GM12875 (cell line): Measurements from ENCODE around the gene KRT23.

ENCODE experiments used
- H3K4me3 ChIP-seq: one replicate; pipeline ENCODE4 v1.5.1; 2011; ENCODE audit warnings: low read depth, low read length, control low read depth
- CTCF ChIP-seq: IDR thresholded peaks from 2 replicates; pipeline ENCODE4 v1.5.1; 2011; ENCODE audit warnings: low read depth, mild to moderate bottlenecking, control low read depth, inconsistent platforms, low read length, moderate library complexity, borderline replicate concordance; ENCODE audit not compliant: insufficient read depth

KRT23 gene

GRCh38 chr17:40961591-40961990, 24.1 kb upstream of the KRT23 start:
- H3K4me3 ChIP-seq, result no peak overlapping the region
- no peak for TF ChIP-seq CTCF

GRCh38 chr17:40960144-40960543, 22.7 kb upstream of the KRT23 start:
- no peak for TF ChIP-seq CTCF
- H3K4me3 ChIP-seq, result no peak overlapping the region

- TF ChIP-seq CTCF, result no peak
- H3K4me3 ChIP-seq, result no peak overlapping the region
Observed at GRCh38 chr17:40958086-40958953, 20.9 kb upstream of the KRT23 start.

GRCh38 chr17:40956401-40957254, 19.2 kb upstream of the KRT23 start:
- TF ChIP-seq CTCF, result no peak
- no peak overlapping the region for H3K4me3 ChIP-seq

GRCh38 chr17:40953881-40954280, 16.4 kb upstream of the KRT23 start:
- TF ChIP-seq CTCF, result no peak
- no peak overlapping the region for H3K4me3 ChIP-seq

- no peak overlapping the region for H3K4me3 ChIP-seq
- no peak for TF ChIP-seq CTCF
Observed at GRCh38 chr17:40952661-40953060, 15.2 kb upstream of the KRT23 start.
